ENCODE measurements around the gene MYOM1. TPM values are rescaled to one million over a fixed set of nuclear protein-coding genes. Genes with fewer than 3 reads are reported as not detected.
"Not testable (repeated sequence)": the region's sequence is repeated elsewhere in the genome, so short reads cannot be mapped to it uniquely, and the experiment has no call there.

The MYOM1 gene
- polyA plus RNA-seq, 3 donors = 6.9 to 7.8 (median 7.4) TPM

DNA sequence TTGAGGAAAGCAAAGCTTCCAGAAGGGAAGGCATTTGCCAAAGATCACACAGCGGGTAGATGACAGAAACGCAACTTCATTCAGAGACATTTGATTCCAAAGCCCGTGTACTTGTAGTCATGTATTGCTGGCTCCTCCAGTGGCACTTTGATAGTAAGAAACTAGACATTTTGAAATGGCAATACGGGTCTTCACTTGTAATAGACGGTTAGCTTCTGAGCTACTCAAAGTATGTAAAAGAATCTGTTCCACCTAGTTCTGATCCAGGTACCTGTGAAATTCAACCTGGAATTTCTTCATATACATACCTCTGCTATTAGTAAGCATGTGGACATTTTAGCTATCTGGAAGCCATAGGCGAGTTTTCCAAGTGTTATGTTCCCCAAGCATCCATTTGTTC lies 1.7 kb upstream of the MYOM1 start:
- DNase-seq (ENCODE audit: low read depth in 3 of 3, low spot score in 2 of 3) = no peak

DNA sequence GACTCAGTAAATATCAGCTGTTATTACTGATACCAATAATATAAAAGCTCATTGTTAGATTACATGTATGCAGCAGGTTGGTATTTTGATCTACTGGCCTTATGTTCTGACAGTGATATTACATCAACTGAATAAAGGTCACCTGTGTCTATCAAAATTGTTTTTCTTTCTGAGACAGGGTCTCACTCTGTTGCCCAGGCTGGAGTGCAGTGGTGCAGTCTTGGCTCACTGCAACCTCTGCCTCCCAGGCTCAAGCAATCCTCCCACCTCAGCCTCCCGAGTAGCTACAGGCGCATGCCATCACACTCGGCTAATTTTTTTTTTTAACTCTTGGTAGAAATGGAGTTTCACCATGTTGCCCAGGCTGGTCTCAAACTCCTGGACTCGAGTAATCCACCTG lies 1.1 kb upstream of the MYOM1 start:
- not testable (repeated sequence) for DNase-seq (ENCODE audit: low read depth in 3 of 3, low spot score in 2 of 3)

DNA sequence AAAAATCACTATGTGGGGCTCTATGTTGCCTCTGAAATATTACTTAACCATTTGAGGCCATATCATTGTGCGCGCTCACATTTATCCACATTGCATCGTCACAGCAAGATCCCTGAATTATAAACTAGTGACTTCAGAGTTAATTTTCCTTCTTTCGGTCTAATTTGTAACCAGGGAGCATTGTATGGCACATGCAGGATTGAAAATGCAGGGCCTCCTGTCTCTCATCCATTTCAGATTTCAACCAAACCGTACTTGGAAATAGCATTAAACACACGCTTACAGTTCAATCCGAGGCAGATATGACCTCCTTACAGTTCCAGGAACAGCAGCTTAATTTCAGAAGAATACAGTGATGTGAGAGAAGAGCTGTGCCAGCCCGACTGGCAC lies 532 bp downstream of the MYOM1 start:
- no peak for DNase-seq (ENCODE audit: low read depth in 3 of 3, low spot score in 2 of 3)

DNA sequence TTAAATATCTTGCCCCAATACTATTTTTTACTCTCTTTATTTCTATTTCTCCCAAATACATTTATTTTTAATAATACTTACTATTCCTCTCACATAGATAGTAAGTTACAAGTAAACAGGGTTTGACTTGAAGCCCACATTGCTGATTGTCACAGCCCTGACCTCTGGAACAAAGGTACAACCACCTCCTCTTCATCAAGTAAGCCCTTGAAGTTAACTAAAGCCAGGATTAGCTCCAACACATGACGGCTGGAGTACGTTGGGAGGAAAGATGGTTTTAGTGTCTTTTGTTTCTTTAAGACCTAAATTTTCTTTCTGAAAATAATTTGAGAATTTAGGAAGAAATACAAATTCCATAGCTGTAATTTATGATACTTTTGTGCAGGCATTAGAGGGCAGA lies 949 bp downstream of the MYOM1 start:
- DNase-seq (ENCODE audit: low read depth in 3 of 3, low spot score in 2 of 3) = no peak

DNA sequence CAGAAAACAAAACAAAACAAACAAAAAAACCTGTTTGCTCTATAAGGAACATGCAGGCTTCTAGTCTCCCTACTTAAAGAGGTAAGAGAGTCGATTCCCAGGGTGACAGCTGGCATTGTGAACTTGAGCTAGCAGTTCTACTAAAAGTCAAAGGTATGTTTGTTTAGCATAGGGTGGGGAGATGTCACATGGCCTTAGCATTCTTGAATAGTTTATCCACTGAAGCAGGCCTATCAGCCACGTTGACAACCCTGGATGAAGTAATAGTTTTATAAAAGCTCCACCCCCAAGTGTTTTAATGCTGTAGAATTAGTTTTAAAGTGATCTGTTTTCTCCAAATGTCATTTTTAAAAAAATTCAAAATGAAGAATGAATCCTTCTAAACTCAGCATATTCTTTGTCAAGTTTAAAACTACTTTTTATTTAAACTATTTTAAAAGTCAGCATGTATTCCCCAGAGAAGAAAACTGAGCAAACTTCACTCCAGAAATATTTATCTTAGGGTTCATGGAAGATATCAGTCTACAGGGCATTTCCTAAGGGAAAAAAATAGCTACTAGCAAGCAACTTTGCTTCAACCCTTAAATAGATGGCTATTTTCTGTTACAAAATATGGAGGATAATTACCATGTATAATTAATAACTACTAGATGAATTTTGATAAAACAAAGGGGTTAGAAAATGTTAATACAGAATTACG lies 1.7 kb downstream of the MYOM1 start:
- no peak for DNase-seq (ENCODE audit: low read depth in 3 of 3, low spot score in 2 of 3)

DNA sequence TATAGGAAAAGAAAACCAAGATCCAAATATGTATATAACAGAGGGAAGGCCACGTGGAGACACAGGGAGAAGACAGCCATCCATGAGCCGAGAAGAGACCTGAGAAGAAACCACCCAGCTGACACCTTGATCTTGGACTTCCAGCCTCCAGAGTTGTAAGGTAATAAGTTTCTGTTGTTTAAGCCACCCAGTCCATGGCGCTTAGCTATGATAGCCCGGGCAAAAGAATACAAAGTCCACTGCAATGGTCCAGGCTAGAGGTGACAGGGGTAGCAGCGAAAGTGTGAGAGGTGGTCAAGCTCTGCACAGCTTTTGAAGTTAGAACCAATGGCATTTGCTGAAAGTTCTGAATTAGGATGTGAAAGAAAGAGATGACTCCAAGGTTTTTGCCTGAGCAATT lies 2.8 kb downstream of the MYOM1 start:
- no peak for DNase-seq (ENCODE audit: low read depth in 3 of 3, low spot score in 2 of 3)

DNA sequence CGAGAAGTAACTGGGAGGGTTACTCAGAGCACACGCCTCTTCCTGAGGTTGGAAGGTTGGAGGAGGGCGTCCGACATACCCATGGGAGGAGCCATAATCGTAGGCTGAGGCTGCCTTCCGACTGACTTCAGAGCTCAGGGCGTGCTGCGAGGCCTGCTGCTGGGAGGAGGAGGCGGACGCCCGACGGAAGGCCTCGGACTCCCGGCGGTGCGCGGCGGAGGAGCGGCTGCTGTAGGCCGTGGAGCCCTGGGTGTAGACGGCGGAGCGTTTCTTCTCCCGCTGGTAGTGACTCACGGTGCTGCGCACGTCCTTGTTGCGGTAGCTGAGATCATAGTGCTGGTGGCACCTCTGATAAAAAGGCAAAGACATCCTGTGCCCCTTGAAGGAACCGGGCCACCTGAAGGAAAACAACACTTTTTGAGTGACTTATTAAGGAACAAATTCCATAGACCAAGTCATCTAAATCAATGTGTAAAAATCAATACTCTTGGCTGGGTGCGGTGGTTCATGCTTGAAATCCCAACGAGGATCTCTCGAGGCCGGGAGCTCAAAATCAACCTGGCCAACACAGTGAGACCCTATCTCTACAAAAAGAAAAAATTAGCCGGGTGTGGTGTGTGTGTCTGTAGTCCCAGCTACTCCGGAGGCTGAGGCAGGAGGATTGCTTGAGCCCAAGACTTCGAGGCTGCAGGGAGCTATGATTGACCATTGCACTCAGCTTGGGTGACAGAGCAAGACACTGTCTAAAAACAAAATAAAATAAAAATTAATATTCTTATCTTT lies 4.7 kb downstream of the MYOM1 start:
- no peak for DNase-seq (ENCODE audit: low read depth in 3 of 3, low spot score in 2 of 3)

DNA sequence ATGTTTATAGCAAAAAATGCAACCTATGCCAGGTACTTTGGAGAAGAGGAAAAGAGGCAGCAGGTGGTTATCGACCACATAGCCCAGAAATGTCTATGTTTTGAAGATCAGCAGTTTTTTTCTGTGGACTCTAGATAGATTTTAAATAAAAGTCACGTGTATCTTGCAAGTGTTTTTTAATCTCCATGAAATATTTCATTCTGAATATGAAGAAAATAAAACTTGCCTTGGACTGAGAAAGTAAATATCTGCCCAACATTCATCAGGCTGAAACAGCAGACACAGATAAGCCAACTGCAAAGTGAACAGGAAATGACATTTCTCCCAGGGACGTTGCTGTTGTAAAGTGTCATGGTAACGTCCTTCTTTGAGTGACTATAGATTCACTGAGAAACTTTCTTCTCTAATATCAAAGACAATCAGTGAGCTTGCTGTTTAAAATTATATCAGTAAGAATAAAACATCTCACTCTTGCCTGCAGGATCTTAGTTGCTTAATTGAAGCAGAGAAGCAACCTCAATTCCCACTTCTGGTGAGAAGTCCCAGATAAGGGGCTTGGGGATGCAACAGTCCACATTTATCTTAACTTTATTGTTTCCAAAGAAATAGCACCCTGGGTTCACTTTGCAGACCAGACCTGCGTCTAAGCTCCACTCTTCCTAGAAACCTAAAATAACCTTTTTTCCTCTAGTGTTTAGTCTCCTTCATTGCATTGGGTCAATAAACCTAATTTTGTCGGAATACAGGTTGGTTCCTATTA lies 6.3 kb downstream of the MYOM1 start:
- no peak for DNase-seq (ENCODE audit: low read depth in 3 of 3, low spot score in 2 of 3)

DNA sequence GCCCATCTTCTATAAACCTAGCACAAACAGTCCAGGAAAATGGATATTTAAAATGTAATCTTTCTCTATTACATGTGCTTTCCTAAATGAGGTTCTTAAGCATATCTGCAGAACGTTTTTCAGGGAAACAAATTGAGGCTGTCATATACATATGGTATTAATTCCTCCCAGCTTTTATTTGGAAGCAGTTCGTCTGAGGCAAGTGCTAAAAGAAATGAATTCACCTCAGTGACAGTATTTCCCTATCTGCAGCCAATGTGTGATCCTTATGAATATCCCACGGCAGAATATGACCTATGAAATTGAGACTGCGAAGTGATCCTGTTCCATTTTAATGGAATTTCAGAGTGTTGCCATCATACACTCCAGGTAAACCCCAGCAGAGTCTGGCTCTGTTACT lies 7.1 kb downstream of the MYOM1 start:
- DNase-seq (ENCODE audit: low read depth in 3 of 3, low spot score in 2 of 3) = no peak

DNA sequence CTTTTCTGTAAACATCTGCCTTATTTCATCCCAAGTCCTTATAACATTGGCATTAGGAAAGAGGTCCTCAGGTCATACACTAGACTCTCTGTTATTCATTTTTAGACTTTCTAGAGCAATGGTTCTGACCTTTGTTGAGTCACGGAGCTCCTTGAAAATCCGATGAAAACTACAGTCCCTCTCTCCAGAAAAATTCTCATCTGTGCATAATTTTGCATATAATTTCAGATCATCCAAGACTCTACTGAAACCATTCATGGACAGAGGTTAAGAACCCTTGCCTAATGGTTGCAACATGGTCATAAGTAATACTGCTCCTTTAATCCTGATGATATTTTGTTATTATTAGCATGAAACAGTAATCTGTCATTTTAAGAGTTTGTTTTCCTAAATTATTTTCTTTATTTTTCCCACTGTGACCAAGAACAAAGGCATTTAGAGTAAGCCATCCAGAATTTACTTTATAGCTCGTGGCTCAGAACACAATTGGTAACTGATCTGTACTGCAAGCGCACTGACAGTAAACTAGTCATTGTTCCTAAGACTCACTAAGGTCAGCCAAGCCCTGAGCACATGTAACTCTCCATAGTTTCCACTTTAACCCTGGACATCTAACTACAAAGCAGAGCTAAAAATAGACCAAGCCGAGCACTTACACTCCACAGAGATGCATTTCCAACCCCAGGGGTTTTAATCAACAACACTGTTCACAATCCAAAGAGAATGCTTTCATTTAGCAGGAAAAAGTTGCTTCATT lies 8.4 kb downstream of the MYOM1 start:
- no peak for DNase-seq (ENCODE audit: low read depth in 3 of 3, low spot score in 2 of 3)

DNA sequence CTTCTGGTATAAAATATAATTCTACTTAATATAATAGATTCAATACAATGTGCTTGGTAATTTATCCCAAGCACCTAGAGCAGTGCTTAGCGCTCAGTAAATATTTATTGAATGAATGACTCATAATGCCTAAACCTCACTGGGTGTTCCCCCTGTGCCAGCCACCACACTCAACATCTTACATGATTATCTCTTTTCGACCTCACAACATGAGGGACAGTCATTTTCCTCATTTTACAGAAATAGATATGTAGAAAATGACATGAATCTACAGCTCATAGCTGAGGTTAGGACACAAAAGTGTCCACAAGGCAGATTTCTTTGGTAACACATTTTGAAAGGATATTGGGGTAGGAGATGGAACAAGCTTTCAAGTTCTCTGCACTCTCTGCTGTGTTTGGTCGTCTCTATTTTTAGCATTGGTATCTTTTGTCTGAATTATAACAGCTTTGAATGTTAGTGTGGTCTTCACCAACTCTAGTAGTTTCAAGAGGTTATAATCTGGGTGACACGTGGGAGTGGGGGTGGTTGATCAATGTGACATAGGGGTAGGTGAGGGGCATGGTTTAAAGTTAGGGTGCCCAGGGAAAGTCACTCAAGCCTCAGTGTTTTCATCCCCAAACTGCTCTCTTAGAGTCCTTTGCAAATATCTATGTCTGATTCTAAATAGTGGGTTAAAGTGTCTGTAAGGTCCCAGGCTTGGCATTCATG lies 9.8 kb downstream of the MYOM1 start:
- DNase-seq (ENCODE audit: low read depth in 3 of 3, low spot score in 2 of 3) = no peak

DNA sequence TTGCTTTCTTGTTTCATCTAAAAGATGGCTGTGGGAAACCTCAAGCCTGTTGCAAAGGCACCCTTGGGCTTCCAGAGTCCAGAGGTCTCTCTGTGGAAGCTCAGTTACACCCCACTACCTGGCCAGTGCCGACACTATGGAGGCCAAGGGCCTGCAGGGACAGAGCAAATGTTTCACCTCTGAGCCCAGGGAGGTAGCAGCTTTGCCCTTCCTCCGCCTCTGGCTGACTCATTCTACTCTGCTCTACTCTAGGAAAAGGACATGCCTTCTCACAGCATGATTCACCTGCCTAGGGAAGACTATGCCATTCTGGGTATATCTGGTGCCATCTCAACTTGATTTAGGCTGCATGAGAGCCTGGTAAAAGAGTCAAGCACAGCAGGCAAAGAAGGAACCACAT lies 12.2 kb downstream of the MYOM1 start:
- no peak for DNase-seq (ENCODE audit: low read depth in 3 of 3, low spot score in 2 of 3)

DNA sequence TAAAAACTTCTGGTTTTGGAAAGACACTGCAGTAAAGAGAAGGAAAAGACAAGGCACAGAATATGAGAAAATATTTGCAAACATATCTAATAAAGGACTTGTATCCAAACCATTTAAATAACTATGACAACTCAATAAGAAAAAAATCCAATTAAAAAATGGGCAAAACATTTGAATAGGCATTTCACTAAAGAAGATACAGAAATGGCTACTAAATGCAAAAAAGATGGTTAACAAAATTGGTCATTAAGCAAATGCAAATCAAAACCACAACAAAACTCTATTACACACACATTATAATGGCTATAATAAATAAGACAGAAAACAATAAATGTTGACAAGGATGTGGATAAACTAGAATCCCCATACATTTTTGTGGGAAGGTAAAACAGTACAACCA lies 14.5 kb downstream of the MYOM1 start:
- DNase-seq (ENCODE audit: low read depth in 3 of 3, low spot score in 2 of 3) = no peak

DNA sequence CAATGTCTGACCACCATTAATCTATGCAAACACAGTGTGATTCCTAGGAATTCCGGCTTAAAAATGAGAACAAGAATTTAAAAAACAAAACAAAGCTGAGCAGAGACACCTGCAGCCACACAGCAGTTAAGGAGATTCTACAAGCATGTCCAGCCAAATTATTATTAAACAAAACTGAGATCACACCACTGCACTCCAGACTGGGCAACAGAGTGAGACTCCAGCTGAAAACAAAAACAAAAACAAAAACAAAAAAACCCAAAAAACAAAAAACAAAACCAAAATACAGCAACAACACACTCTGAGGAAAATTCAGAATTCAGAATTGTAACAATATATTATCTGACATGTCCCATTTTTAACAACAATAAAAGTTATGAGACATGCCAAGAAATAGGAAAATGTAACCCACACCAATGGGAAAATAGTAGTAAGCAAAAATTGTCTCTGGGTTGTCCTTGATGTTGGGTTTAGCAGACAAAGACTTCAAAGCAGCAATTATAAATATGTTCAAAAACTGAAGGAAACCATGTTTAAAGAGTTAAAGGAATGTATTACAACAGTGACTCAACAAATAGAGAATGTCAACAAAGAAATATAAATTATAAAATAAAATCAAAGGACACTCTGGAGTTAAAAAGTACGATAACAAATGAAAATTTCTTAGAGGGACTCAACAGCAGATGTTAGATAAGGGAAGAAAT lies 19.7 kb downstream of the MYOM1 start:
- DNase-seq (ENCODE audit: low read depth in 3 of 3, low spot score in 2 of 3) = no peak

DNA sequence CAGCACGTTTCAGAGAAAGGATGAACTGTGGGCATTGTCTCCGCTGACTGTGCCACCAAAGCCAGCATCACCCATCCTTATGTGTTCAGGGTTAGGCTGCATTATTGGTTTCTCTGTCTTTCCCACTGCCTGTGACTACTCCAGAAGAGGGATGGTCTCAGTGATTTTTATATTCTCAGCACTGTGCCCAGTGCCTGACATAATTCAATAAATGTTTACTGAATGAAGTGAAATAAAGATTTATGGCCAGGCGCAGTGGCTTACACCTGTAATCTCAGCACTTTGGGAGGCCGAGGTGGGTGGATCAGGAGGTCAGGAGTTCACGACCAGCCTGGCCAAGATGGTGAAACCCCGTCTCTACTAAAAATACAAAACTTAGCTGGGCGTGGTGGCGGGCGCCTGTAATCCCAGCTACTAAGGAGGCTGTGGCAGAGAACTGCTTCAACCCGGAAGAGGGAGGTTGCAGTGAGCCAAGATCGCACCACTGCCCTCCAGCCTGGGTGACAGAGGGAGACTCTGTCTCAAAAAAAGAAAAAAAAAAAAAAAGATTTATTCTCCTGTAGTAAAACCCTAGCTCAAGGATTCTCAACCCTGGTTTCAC lies 21.4 kb downstream of the MYOM1 start:
- not testable (repeated sequence) for DNase-seq (ENCODE audit: low read depth in 3 of 3, low spot score in 2 of 3)

DNA sequence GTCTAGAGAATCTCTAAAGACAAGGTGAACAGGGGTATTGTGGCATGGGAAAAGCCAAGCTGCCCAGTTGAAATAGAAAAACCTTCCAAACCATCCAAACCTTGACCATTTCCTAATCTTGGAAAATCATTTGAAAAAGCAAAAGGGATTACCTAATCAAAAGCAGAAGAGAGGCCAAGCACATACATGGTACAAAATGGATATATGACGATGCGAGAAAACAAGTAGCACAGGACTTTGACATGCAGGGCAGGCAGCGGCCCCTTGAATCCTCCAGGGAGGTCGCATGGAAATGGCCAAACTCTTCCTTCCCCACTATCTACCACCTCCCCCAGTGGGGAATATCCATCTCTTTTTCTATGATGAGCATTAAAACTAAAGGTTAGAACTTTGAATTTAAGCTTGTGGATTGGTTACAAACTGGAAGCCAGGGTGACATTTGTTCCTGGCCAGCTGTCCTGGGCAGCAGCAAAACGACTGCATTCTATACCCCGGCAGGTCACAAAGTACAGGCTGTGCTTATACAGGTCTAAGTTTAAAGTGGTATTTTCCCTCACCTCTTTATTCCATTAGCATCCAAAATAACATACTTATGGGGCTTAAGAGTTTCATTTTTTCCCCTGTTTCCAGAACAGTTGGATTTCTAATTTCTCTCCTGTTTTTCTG lies 24.7 kb downstream of the MYOM1 start:
- DNase-seq (ENCODE audit: low read depth in 3 of 3, low spot score in 2 of 3) = no peak

DNA sequence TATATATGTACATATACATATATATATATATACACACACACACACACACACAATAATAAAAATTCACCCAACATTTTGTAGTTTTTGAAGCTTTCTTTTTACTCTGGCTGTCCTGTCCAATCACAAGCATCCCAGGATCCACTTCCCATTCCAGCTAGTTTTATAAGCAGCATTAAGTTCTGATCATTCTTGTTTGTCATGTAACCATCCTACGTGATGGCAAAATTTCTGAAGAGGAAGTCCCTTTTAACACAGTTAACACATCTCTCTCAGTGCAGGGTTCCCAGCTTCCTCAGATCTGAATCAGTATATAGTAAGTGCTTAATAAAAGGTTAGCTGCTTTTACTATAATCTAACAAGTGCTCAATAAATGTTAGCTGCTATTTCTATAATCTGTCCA lies 26.4 kb downstream of the MYOM1 start:
- no peak for DNase-seq (ENCODE audit: low read depth in 3 of 3, low spot score in 2 of 3)

DNA sequence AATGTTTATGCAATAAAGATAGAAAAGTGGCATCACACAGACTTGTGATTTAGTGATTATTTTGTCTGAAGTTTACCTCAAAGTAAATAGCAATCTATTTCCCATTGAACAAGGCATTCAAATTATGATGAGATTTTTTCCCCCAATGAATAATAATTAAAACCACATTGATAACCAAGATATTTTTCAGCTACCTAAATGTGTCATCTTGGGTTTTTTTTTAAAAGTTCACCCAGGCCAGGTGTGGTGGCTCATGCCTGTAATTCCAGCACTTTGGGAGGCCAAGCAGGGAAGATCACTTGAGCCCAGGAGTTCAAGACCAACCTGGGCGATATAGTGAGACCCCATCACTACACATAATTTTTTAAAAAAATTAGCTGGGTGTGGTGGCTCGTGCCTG lies 27.0 kb downstream of the MYOM1 start:
- no peak for DNase-seq (ENCODE audit: low read depth in 3 of 3, low spot score in 2 of 3)

DNA sequence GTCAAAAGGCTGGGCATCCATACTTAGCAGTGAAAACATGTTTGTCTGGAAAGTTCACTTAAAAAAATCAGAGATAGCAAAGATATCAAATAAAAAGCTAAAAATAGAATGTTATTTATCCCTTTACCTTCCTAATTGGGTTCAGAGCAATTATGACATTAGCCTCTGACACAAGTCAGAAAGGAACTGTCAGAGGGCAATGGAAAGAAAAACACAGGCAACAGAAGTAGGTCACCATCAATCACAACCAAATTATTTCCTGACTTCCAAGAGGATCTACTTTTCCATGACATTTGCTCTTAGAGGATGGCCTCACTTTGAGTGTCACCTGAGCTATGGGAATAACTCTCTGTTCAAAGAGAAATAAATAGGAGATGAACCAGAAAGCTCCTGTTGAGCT lies 27.5 kb downstream of the MYOM1 start:
- DNase-seq (ENCODE audit: low read depth in 3 of 3, low spot score in 2 of 3) = no peak

Data from right renal cortex interstitium (tissue), 3 donors.